OCI-LY1 (cell line): ENCODE data around the gene MACIR.

Experiments
- EZH2 ChIP-seq: fragments of 200-600 bp; sonication (generic), shearing (Covaris generic); IDR thresholded peaks from 2 replicates; pipeline ENCODE4 v1.8.0; 2017; ENCODE audit warnings: borderline replicate concordance, mixed run types, mild to moderate bottlenecking, antibody characterized with exemption, low read length, moderate library complexity, mixed read lengths
- TF ChIP-seq, protein P1 (sequence below): fragments of 200-600 bp; sonication (generic), shearing (Covaris generic); IDR thresholded peaks from 2 replicates; pipeline ENCODE4 v1.5.1; 2017; ENCODE audit warnings: mild to moderate bottlenecking, antibody characterized with exemption, low read length, moderate library complexity, mixed read lengths

DNA sequence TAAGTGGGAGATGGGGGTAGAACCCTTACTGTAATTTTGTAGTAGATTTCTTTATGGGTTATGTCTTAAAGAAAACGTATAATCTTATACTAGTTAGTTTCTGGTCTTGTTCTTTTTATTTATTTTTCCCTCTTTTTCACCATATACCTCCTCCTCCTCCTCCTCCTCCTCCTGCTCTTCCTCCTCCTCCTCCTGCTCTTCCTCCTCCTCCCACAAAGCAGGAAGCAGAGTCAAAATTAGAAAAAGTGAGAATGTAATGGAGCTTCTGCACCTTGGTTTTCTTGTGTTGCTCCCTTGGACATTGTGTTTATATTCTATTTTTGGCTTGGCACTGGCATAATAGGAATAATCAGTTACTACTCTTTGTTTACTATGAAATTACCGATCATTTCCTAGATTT lies 4.5 kb downstream of the MACIR start:
- TF ChIP-seq, protein P1, sequence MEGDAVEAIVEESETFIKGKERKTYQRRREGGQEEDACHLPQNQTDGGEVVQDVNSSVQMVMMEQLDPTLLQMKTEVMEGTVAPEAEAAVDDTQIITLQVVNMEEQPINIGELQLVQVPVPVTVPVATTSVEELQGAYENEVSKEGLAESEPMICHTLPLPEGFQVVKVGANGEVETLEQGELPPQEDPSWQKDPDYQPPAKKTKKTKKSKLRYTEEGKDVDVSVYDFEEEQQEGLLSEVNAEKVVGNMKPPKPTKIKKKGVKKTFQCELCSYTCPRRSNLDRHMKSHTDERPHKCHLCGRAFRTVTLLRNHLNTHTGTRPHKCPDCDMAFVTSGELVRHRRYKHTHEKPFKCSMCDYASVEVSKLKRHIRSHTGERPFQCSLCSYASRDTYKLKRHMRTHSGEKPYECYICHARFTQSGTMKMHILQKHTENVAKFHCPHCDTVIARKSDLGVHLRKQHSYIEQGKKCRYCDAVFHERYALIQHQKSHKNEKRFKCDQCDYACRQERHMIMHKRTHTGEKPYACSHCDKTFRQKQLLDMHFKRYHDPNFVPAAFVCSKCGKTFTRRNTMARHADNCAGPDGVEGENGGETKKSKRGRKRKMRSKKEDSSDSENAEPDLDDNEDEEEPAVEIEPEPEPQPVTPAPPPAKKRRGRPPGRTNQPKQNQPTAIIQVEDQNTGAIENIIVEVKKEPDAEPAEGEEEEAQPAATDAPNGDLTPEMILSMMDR = no peak
- TF ChIP-seq EZH2 = no peak
